ENCODE results near the gene TMEM179. TPM values are rescaled to one million over a fixed set of nuclear protein-coding genes. Genes with fewer than 3 reads are reported as not detected.

TMEM179 gene
- total RNA-seq, 2 donors from 2014 or later: 8.2 to 15.7 TPM

- Mint-ChIP-seq H3K27me3 (ENCODE audit: insufficient read depth) (no peaks in the 10 kb centered on the region), H3K27ac (no peak overlapping the region), H3K36me3 (ENCODE audit: low read depth) (no peaks in the 10 kb centered on the region), H3K4me1 (peaks cover 6% of the 10 kb centered on the region), H3K9me3 (no peaks in the 10 kb centered on the region), H3K4me3 (no peak overlapping the region)
- Histone ChIP-seq H3K9ac (ENCODE audit: extremely low read depth, low read length, poor library complexity, severe bottlenecking) (no peak overlapping the region), H3K9me3 (ENCODE audit: control insufficient read depth, low read length) (no peaks in the 10 kb centered on the region), H3K4me3 (ENCODE audit: low read length) (no peak overlapping the region), H3K4me1 (ENCODE audit: control insufficient read depth, insufficient read depth, low read length) (no peaks in the 10 kb centered on the region), H3K27me3 (ENCODE audit: control insufficient read depth, insufficient read depth, low read length, poor library complexity, severe bottlenecking) (no peaks in the 10 kb centered on the region), H3K27ac (ENCODE audit: low read depth, low read length) (no peak overlapping the region), H3K36me3 (ENCODE audit: control insufficient read depth, insufficient read depth, low read length) (no peaks in the 10 kb centered on the region)
- DNase-seq: no peak
- WGBS, 2 experiments (ENCODE audit: insufficient coverage in 1 of 2, insufficient read length in 1 of 2): 86 to 89% methylated on average over 13 to 16 of the region's 16 CpGs
- TF ChIP-seq, protein P1, sequence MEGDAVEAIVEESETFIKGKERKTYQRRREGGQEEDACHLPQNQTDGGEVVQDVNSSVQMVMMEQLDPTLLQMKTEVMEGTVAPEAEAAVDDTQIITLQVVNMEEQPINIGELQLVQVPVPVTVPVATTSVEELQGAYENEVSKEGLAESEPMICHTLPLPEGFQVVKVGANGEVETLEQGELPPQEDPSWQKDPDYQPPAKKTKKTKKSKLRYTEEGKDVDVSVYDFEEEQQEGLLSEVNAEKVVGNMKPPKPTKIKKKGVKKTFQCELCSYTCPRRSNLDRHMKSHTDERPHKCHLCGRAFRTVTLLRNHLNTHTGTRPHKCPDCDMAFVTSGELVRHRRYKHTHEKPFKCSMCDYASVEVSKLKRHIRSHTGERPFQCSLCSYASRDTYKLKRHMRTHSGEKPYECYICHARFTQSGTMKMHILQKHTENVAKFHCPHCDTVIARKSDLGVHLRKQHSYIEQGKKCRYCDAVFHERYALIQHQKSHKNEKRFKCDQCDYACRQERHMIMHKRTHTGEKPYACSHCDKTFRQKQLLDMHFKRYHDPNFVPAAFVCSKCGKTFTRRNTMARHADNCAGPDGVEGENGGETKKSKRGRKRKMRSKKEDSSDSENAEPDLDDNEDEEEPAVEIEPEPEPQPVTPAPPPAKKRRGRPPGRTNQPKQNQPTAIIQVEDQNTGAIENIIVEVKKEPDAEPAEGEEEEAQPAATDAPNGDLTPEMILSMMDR (conservative IDR thresholded peaks at IDR 0.05): no peak
Observed at GRCh38 chr14:104571246-104571645, 33.3 kb downstream of the TMEM179 start.

GRCh38 chr14:104569435-104569834 lies 35.1 kb downstream of the TMEM179 start:
- TF ChIP-seq, protein P1 (conservative IDR thresholded peaks at IDR 0.05): no peak
- Histone ChIP-seq H3K27ac (ENCODE audit: low read depth, low read length) (no peak overlapping the region), H3K36me3 (ENCODE audit: control insufficient read depth, insufficient read depth, low read length) (no peaks in the 10 kb centered on the region), H3K9me3 (ENCODE audit: control insufficient read depth, low read length) (no peaks in the 10 kb centered on the region), H3K9ac (ENCODE audit: extremely low read depth, low read length, poor library complexity, severe bottlenecking) (no peak overlapping the region), H3K27me3 (ENCODE audit: control insufficient read depth, insufficient read depth, low read length, poor library complexity, severe bottlenecking) (no peaks in the 10 kb centered on the region), H3K4me3 (ENCODE audit: low read length) (no peak overlapping the region), H3K4me1 (ENCODE audit: control insufficient read depth, insufficient read depth, low read length) (no peaks in the 10 kb centered on the region)
- 92 to 93% methylated on average over 6 to 10 of the region's 10 CpGs for WGBS, 2 experiments (ENCODE audit: insufficient coverage in 1 of 2, insufficient read length in 1 of 2)
- Mint-ChIP-seq H3K9me3 (no peaks in the 10 kb centered on the region), H3K4me3 (no peak overlapping the region), H3K36me3 (ENCODE audit: low read depth) (no peaks in the 10 kb centered on the region), H3K27ac (no peak overlapping the region), H3K4me1 (peaks cover 6% of the 10 kb centered on the region), H3K27me3 (ENCODE audit: insufficient read depth) (no peaks in the 10 kb centered on the region)
- no peak for DNase-seq

DNA sequence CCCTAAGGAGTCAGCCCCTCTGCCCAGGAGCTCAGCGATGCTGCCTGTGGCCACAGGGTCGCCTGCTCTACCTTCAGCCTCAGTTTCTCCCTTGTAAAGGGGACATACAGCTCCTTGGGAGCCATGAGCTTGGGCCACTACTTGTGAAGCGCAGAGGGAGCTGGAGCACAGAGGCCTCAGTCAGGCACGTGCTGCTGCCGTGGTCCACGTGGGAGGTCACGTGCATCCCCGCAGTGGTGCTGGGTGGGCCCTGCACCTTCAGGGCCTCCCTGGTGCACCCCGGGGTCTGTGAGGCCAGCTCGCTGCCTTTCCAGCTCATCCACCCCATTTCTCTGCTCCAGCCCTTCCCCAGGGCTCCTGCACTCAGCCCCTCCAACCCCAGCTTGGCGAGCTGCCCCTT lies 36.0 kb downstream of the TMEM179 start:
- 88 to 90% methylated on average over 7 to 11 of the region's 11 CpGs for WGBS, 2 experiments (ENCODE audit: insufficient coverage in 1 of 2, insufficient read length in 1 of 2)
- no peak overlapping the region for H3K27ac Mint-ChIP-seq
- H3K9me3 Mint-ChIP-seq: no peaks in the 10 kb centered on the region

More for the DNA sequence above, 36.0 kb downstream of the TMEM179 start:
- Histone ChIP-seq H3K27me3 (ENCODE audit: control insufficient read depth, insufficient read depth, low read length, poor library complexity, severe bottlenecking) (no peaks in the 10 kb centered on the region), H3K4me3 (ENCODE audit: low read length) (no peak overlapping the region), H3K9ac (ENCODE audit: extremely low read depth, low read length, poor library complexity, severe bottlenecking) (no peak overlapping the region), H3K36me3 (ENCODE audit: control insufficient read depth, insufficient read depth, low read length) (no peaks in the 10 kb centered on the region), H3K27ac (ENCODE audit: low read depth, low read length) (no peak overlapping the region), H3K4me1 (ENCODE audit: control insufficient read depth, insufficient read depth, low read length) (peaks cover 1% of the 10 kb centered on the region), H3K9me3 (ENCODE audit: control insufficient read depth, low read length) (no peaks in the 10 kb centered on the region)
- Mint-ChIP-seq H3K4me1 (no peaks in the 10 kb centered on the region), H3K4me3 (no peak overlapping the region), H3K36me3 (ENCODE audit: low read depth) (no peaks in the 10 kb centered on the region), H3K27me3 (ENCODE audit: insufficient read depth) (no peaks in the 10 kb centered on the region)
- no peak for DNase-seq
- TF ChIP-seq, protein P1 (conservative IDR thresholded peaks at IDR 0.05): no peak
